Glutamatergic neuron (in vitro differentiated cells): ENCODE measurements around the gene UBE2D1. TPM values are rescaled to one million over a fixed set of nuclear protein-coding genes. Genes with fewer than 3 reads are reported as not detected.
A peak's percentile ranks its signal among the peaks of the same experiment; 100 is the strongest.

ENCODE experiments used
- DNase-seq: peaks from one replicate; pipeline ENCODE4 v3.0.0; 2022
- H3K27ac Mint-ChIP-seq: one replicate; pipeline ENCODE4 v1.8.0; 2020; ENCODE audit warnings: mild to moderate bottlenecking, mixed read lengths, inconsistent platforms; ENCODE audit not compliant: unreplicated experiment
- H3K27me3 Mint-ChIP-seq: one replicate; pipeline ENCODE4 v1.8.0; 2020; ENCODE audit warnings: mild to moderate bottlenecking, moderate library complexity, mixed read lengths, inconsistent platforms; ENCODE audit not compliant: unreplicated experiment
- H3K36me3 Mint-ChIP-seq: one replicate; pipeline ENCODE4 v1.8.0; 2020; ENCODE audit warnings: mild to moderate bottlenecking, mixed read lengths, inconsistent platforms; ENCODE audit not compliant: unreplicated experiment
- H3K4me1 Mint-ChIP-seq: one replicate; pipeline ENCODE4 v1.8.0; 2020; ENCODE audit warnings: mild to moderate bottlenecking, low read depth, mixed read lengths, inconsistent platforms; ENCODE audit not compliant: unreplicated experiment
- H3K4me3 Mint-ChIP-seq: one replicate; pipeline ENCODE4 v1.8.0; 2020; ENCODE audit warnings: mild to moderate bottlenecking, mixed read lengths, inconsistent platforms; ENCODE audit not compliant: unreplicated experiment
- H3K9me3 Mint-ChIP-seq: one replicate; pipeline ENCODE4 v1.8.0; 2020; ENCODE audit warnings: mild to moderate bottlenecking, moderate library complexity, mixed read lengths, inconsistent platforms; ENCODE audit not compliant: unreplicated experiment
- total RNA-seq: library from RNA; stranded (reverse); fragmentation: NEBNext Ultra II Directional; extraction: Animal tissue kit (Norgen Biotek cat#: 25700); gene quantifications from one replicate; pipeline ENCODE4 v1.2.1, GENCODE V29; 2021; ENCODE audit not compliant: unreplicated experiment
- TF ChIP-seq, protein P1 (sequence below): fragments of 200-600 bp; sonication (generic); IDR thresholded peaks from one replicate; pipeline ENCODE4 v1.5.0; 2021; ENCODE audit not compliant: partially characterized antibody, unreplicated experiment

Gene UBE2D1
- total RNA-seq, 1 donor from 2014 or later = 48.1 TPM

DNA sequence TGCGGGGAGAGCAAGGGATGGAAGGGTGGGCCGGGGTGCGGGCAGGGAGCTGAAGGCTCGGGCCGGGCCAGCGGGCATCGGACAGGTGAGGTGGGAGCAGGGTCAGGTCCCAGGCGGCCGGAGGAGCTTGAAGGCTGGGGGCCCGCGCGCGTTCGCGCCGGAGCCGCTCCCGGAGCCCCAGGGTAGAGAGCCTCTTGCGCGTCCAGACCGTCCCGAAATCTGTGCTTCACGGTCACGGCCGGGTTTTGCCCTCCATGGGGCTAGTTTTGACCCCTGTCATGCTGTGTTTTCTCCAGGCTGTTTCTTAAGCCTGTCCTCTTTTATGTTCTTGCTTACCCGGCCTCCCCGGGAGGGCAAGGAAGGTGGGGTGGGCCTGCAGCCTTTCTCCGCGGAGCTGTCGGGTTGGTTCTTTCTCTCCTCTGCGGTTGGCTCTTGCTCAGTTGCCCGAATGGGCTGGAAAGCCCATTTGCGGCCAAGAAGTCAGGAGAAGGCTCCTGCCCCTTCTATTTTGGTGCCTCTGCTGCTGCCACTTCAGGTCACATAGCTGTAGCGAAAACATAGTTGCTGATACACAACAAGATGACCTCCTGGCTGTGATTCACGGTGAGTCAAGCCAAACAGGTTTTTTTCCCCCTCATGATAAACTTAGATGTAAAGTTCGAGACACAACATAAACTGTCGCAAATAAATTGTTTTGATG lies 650 bp downstream of the UBE2D1 start:
- DNase-seq = no peak
- TF ChIP-seq, protein P1, sequence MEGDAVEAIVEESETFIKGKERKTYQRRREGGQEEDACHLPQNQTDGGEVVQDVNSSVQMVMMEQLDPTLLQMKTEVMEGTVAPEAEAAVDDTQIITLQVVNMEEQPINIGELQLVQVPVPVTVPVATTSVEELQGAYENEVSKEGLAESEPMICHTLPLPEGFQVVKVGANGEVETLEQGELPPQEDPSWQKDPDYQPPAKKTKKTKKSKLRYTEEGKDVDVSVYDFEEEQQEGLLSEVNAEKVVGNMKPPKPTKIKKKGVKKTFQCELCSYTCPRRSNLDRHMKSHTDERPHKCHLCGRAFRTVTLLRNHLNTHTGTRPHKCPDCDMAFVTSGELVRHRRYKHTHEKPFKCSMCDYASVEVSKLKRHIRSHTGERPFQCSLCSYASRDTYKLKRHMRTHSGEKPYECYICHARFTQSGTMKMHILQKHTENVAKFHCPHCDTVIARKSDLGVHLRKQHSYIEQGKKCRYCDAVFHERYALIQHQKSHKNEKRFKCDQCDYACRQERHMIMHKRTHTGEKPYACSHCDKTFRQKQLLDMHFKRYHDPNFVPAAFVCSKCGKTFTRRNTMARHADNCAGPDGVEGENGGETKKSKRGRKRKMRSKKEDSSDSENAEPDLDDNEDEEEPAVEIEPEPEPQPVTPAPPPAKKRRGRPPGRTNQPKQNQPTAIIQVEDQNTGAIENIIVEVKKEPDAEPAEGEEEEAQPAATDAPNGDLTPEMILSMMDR = peak; percentile 1
- Mint-ChIP-seq H3K27me3 (peaks cover 4% of the 10 kb centered on the region), H3K4me1 (peaks cover 5% of the 10 kb centered on the region), H3K4me3 (peak overlapping the region; percentile 96), H3K9me3 (peaks cover 8% of the 10 kb centered on the region), H3K36me3 (no peaks in the 10 kb centered on the region), H3K27ac (peak overlapping the region; percentile 93)

DNA sequence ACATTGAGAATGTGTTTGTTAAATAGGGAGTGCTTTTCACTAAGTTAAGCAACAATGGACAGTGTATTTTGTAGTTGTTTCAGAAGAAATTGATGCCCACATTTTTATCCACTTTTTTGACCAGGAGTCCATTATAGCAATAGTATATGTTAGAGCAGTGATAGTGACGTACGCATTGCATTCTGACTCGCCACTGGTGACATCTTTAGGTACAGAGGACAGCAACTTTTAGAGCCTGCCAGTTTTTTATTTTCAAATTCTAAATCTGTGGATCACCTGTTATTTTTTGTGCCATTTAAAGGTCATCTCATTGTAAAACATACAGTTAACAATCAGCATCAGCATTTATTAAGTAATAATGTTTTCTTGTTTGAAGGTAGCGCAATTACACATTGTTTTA lies 1.4 kb downstream of the UBE2D1 start:
- no peaks in the 10 kb centered on the region for H3K36me3 Mint-ChIP-seq
- H3K4me1 Mint-ChIP-seq = peaks cover 5% of the 10 kb centered on the region
- H3K9me3 Mint-ChIP-seq = peaks cover 8% of the 10 kb centered on the region
- H3K27me3 Mint-ChIP-seq = peaks cover 4% of the 10 kb centered on the region
- H3K27ac Mint-ChIP-seq = no peak overlapping the region
- DNase-seq = no peak
- TF ChIP-seq, protein P1 = no peak
- H3K4me3 Mint-ChIP-seq = peak overlapping the region; percentile 96

DNA sequence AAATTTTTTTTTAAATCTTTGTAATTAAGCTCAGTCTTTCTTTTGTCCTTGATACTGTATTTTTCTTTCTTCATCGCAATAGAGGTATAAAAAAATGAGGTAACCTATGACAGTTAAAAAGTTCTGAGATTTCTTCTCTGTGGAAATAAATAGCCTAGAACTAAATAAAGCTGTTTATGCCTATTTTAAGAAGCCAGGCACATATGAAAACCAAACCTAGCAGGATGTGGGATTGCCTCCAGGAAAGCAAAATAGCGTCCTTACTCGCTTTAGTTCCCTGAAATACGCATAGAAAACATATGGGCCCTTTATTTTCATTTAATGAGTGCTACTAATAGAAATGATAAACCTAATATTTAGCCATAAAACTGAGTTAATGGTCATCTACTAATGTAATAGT lies 6.6 kb downstream of the UBE2D1 start:
- no peak for DNase-seq
- TF ChIP-seq, protein P1 = no peak
- no peaks in the 10 kb centered on the region for H3K36me3 Mint-ChIP-seq
- H3K4me1 Mint-ChIP-seq = peaks cover 4% of the 10 kb centered on the region
- H3K27ac Mint-ChIP-seq = no peak overlapping the region
- no peak overlapping the region for H3K4me3 Mint-ChIP-seq
- H3K9me3 Mint-ChIP-seq = no peaks in the 10 kb centered on the region
- H3K27me3 Mint-ChIP-seq = no peaks in the 10 kb centered on the region

DNA sequence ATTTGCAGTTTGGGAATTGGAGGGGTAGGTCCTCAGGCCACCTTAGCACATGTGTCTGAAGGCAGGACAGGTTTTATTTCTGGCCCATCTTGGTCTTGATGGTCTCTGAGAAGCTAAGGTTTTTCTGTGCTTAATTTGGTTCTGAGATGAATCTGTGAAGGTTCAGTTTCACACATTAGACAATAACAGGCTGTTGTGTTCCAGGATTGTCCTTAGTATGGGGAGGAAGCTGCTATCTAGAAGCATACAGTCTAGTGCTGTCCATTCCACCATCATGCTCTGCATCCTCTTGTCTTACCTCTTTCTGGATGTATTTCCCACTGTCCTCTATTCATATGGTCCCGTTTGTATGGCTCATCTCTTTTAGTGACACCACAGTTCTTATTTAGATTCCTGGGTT lies 7.1 kb downstream of the UBE2D1 start:
- Mint-ChIP-seq H3K9me3 (no peaks in the 10 kb centered on the region), H3K4me1 (peaks cover 4% of the 10 kb centered on the region), H3K4me3 (no peak overlapping the region), H3K27me3 (no peaks in the 10 kb centered on the region), H3K36me3 (no peaks in the 10 kb centered on the region), H3K27ac (no peak overlapping the region)
- TF ChIP-seq, protein P1 = no peak
- no peak for DNase-seq

DNA sequence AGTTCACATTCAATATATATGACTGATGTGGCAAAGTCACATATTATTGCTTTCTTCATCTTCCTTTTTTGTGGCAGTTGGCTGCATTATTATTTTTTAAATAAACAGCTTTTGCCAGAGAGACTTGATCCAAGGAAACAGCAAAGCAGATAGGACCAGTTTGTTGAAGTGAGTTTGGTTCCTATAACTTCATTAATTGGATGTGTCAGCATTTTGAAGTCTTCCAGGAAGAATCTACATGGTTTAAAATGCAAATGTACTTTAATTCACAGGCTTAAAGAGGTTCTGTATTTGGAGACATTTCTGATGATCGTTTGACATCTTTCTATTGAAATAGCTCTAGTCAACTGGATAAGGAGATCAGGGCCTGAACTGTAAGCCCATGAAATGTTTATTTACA lies 13.2 kb downstream of the UBE2D1 start:
- TF ChIP-seq, protein P1 = no peak
- Mint-ChIP-seq H3K4me3 (no peak overlapping the region), H3K27ac (no peak overlapping the region), H3K36me3 (no peaks in the 10 kb centered on the region), H3K4me1 (peaks cover 22% of the 10 kb centered on the region), H3K27me3 (no peaks in the 10 kb centered on the region), H3K9me3 (no peaks in the 10 kb centered on the region)
- DNase-seq = no peak
